ENCODE measurements around the gene ANKFY1.

The ANKFY1 gene

DNA sequence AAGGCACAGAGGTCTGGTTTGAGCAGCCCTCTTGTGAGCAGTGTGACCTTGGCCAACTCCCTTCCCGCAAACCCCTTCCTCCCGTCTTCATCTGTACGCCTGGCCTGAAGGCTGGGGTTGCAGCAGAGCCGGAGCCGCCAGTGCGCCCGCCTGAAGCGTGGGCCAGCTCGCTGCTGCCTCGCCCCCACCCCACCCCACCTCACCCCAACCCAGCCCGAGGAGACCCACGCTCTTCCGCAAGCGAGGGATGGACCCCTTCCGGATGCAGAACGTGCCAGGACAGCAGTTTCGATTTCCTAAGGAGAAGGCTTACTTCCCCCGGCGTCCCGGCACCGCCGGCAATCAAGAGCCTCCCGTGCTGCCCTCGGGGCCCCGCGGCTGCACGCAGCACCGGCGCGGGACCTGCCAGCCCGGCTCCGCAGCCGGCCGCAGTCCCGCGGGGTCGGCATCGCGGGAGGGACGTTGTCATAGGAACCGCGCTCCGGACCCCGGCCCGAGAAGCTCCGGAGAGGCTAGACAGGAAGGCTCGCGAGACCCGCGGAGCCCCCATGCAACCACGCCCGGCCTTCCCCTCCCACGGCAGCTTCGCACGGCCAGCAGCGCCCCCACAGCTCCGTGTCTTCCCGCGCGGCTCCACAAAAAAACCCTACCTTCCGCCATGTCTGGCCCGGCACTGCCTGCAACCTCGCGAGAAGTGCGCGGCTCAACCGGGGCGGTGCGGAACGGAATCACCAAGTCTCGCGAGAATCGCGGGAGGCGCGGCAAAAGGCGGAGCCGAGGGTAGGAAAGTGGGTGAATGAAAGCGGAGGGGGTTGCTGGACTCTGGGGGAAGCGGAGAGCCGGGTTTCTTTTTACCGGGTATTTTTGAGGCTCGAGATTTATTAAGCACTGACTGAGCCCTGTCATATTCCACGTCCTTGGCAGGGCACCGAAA, at the start of gene ANKFY1:
ANKFY1 (minus strand) TSS at position 698 of the 934 bp plus-strand sequence; CDS start at position 660, 38 bp downstream.
- peak; percentile 93 for DNase-seq (ENCODE audit: low spot score)

DNA sequence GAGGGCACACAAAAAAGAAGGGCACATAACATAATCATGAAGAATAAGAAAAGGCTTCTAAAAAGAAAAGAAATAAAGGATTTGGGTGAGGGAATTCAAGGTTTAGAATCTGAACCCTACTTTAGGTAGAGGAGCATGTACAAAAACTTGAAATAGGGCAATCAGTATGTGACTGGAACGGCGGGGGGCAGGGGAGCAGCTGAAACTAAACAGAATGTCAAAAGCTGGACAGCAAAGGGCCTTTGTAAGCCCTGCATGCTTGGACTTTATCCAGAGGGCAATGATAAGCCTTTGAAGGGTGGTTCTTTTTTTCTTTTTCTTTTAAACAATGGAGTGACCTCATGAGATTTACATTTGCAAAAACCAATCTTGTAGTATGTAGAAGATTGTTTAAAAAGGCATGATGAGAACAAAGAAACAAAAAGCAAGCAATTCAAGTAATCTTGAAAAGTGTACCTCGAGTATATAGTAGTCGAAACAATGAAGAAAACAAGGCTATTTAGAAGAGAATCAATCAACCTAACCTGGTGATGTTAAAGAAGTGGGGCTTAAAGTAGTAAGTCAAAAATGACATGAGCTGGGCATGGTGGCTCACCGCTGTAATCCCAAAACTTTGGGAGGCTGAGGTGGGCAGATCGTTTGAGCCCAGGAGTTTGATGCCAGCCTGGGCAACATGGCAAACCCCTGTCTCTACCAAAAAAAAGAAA, 46.7 kb upstream of the ANKFY1 start:
- DNase-seq (ENCODE audit: low spot score), result no peak

GRCh38 chr17:4309897-4310296, 46.1 kb upstream of the ANKFY1 start:
- DNase-seq (ENCODE audit: low spot score), result no peak

- DNase-seq (ENCODE audit: low spot score), result no peak
These were observed 43.6 kb upstream of the ANKFY1 start for GRCh38 chr17:4307179-4307930.

GRCh38 chr17:4305224-4305623, 41.4 kb upstream of the ANKFY1 start:
- no peak for DNase-seq (ENCODE audit: low spot score)

- DNase-seq (ENCODE audit: low spot score), result peak; percentile 61
These were observed 40.7 kb upstream of the ANKFY1 start for GRCh38 chr17:4304417-4305027.

DNA sequence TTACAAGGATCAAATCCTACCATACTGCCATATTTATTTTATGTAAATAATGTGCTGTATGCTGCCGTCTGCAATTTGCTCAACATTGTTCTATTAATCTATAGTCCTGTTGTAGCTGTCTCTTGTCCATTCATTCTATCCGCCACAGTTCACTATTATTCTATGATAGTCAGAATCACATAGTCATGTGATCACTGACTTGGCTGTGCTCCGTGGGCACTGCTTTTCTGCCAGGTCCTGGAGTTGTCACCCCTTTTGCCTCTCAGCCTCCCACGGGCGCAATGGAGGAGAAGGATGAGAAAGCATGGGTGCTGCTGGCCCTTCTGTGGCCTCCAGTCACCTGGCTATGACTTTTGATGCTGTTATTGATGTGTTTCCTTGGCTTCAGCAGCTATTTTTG, 37.3 kb upstream of the ANKFY1 start:
- DNase-seq (ENCODE audit: low spot score), result no peak

- DNase-seq (ENCODE audit: low spot score), result no peak
These were observed 33.6 kb upstream of the ANKFY1 start for GRCh38 chr17:4297351-4297750.

DNA sequence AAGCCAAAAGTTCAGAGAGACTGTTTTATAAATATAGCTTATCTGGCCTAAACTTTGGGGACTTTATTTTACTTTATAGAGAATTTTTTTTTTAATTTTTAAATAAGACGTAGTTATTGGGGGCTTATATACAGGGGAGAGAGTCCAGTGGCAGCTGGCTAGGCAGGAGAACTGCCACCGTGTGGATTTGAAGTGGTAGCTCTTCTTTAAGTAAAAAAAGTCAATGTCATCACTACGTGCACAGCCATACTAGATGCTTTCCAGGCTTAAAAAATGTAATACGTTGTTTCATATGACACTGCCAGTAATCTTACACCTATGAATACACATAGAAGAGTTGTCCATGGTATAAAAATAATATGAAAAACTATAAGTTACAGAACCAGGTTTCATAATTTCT, 31.9 kb upstream of the ANKFY1 start:
- no peak for DNase-seq (ENCODE audit: low spot score)

DNA sequence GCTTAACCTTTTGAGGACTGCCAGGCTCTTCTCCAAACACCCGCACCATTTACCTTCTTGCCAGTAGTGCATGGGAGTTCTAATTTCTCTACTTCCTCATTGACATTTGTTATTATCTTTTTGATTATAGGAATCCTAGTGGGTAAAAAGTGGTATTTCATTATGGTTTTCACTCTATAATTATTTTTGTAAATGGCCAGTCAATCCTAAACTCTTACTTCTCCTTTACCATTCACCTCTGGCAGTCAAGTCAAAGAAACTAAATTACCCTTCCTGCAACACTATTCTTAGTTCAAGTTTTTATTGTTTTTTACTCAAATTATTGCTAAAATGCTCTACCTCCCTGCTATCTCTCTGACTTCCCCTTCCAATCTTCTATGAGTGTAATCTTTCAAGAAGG, 29.8 kb upstream of the ANKFY1 start:
- DNase-seq (ENCODE audit: low spot score), result peak; percentile 5

DNA sequence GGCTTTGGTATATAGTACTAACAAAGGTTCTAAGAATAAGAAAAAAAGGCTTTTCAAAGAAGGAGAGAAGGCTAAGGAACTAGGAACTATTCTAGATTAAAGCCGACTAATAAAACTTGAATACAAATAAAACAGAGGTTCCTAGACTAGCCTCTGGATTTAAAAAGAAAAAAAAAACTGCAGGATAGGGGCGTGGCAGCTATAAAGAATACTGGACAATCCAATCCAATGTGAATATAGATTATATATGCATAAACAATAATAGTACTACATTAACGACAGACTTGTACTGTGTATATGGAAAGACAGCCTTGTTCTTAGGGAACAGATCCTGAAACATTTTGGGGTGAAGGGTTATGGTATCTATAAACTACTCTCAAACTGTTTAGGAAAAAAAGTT, 23.9 kb upstream of the ANKFY1 start:
- DNase-seq (ENCODE audit: low spot score), result no peak

GRCh38 chr17:4276514-4276913, 12.7 kb upstream of the ANKFY1 start:
- no peak for DNase-seq (ENCODE audit: low spot score)

DNA sequence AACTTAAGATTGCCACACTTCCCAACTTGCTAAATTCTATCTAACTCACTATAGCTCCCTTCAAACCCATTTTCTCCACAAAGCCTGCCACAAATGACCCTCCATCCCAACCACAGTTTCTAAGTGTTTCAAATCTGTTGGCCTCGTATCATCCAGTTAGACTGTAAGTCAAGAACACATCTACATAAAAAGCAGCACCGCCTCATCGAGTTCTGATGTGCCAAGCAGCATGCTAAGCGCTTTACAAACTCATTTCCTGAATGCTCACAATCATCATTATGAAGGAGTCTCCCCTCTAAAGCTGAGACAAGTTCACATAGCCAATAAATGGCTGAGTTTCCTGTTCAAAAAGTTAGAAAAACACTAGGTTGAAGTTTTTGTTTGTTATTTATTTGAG, 9.2 kb upstream of the ANKFY1 start:
- no peak for DNase-seq (ENCODE audit: low spot score)

GRCh38 chr17:4272213-4272971, 8.6 kb upstream of the ANKFY1 start:
- DNase-seq (ENCODE audit: low spot score), result no peak

- DNase-seq (ENCODE audit: low spot score), result no peak
These were observed 7.0 kb upstream of the ANKFY1 start for GRCh38 chr17:4270736-4271135.

DNA sequence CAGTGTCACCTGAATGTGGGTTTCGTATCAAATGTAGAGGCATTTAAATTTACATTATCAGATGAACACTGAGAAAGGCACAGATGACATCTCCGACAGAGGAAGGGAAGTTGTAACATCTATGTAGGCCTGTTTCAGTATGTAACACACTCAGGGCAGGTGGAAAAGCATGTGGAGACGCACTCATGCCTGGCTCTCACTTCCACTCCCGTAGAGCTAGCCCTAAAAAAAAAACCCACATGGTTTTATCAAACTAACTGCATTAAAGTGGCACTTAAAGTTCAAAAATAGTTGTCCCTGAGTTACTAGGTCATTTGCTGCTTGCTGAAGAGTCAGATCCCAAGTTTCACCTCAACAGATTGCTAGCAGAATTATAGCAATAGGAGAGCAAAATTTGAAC, 6.1 kb upstream of the ANKFY1 start:
- no peak for DNase-seq (ENCODE audit: low spot score)

GRCh38 chr17:4267402-4267801, 3.6 kb upstream of the ANKFY1 start:
- no peak for DNase-seq (ENCODE audit: low spot score)

- no peak for DNase-seq (ENCODE audit: low spot score)
These were observed 2.8 kb upstream of the ANKFY1 start for GRCh38 chr17:4266550-4266949.

GRCh38 chr17:4262703-4263102, 1.1 kb downstream of the ANKFY1 start:
- DNase-seq (ENCODE audit: low spot score), result peak; percentile 26

GRCh38 chr17:4261452-4261851, 2.3 kb downstream of the ANKFY1 start:
- DNase-seq (ENCODE audit: low spot score), result no peak

DNA sequence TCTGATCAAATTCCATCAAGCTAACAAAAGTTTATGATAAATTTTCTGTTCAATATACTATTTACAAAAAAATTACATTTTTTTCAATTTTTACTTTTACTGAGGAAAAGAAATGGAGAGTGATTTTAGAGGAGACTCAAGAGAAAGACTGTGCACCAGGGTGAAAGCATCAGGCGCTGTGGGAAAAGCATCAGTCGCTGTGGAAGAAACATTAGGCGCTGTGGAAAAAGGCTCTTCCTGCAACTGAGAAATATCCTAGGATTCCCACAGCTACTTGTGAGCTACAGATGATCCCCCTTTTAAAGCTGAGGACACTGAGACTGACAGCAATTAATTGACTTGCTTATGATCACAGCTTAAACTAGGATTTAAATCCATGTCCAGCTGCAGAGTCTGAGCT, 4.9 kb downstream of the ANKFY1 start:
- DNase-seq (ENCODE audit: low spot score), result no peak
